VCaP (cell line): ENCODE measurements around the gene NUP210L.
A peak's percentile ranks its signal among the peaks of the same experiment; 100 is the strongest.
"Not testable (repeated sequence)": the region's sequence is repeated elsewhere in the genome, so short reads cannot be mapped to it uniquely, and the experiment has no call there.

ENCODE experiments used
- H3K27ac ChIP-seq: fragments of 450-650 bp; 2 replicates; pipeline ENCODE4 v1.5.1; 2017
- TF ChIP-seq, protein P1 (sequence below): fragments of 450-650 bp; conservative IDR thresholded peaks from 2 replicates; pipeline ENCODE4 v1.5.1; 2017; ENCODE audit warnings: mild to moderate bottlenecking, moderate library complexity

The NUP210L gene

GRCh38 chr1:154000420-154000819 is 154.5 kb downstream of the NUP210L start:
- TF ChIP-seq, protein P1, sequence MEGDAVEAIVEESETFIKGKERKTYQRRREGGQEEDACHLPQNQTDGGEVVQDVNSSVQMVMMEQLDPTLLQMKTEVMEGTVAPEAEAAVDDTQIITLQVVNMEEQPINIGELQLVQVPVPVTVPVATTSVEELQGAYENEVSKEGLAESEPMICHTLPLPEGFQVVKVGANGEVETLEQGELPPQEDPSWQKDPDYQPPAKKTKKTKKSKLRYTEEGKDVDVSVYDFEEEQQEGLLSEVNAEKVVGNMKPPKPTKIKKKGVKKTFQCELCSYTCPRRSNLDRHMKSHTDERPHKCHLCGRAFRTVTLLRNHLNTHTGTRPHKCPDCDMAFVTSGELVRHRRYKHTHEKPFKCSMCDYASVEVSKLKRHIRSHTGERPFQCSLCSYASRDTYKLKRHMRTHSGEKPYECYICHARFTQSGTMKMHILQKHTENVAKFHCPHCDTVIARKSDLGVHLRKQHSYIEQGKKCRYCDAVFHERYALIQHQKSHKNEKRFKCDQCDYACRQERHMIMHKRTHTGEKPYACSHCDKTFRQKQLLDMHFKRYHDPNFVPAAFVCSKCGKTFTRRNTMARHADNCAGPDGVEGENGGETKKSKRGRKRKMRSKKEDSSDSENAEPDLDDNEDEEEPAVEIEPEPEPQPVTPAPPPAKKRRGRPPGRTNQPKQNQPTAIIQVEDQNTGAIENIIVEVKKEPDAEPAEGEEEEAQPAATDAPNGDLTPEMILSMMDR = no peak

GRCh38 chr1:153996882-153997281 is 158.0 kb downstream of the NUP210L start:
- H3K27ac ChIP-seq = not testable (repeated sequence)

More at GRCh38 chr1:154000420-154000819, 154.5 kb downstream of the NUP210L start:
- no peak overlapping the region for H3K27ac ChIP-seq

GRCh38 chr1:153995640-153996039 is 159.2 kb downstream of the NUP210L start:
- TF ChIP-seq, protein P1 = no peak
- no peak overlapping the region for H3K27ac ChIP-seq

DNA sequence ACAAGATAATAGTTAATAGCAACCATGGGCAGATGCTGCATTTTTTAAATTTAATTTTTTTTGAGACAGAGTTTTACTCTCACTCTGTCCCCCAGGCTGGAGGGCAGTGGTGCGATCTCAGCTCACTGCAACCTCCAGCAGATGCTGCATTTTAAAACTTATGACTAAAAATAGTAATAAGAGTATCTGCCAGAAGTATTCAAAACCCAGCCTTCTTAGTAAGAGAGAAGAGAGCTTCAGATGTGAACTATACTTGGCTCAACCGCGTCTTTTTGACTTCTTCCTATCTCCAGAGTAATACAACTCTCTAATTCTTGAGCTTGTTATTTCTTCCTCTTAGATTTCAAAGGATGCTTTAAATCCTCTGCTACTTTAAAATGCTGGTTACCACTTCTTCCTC is 159.7 kb downstream of the NUP210L start:
- TF ChIP-seq, protein P1 = no peak
- H3K27ac ChIP-seq = no peak overlapping the region

GRCh38 chr1:153991806-153992205 is 163.1 kb downstream of the NUP210L start:
- TF ChIP-seq, protein P1 = no peak
- H3K27ac ChIP-seq = peak overlapping the region; percentile 94

GRCh38 chr1:153991151-153991630 is 163.7 kb downstream of the NUP210L start:
- peak overlapping the region; percentile 94 for H3K27ac ChIP-seq
- TF ChIP-seq, protein P1 = no peak

DNA sequence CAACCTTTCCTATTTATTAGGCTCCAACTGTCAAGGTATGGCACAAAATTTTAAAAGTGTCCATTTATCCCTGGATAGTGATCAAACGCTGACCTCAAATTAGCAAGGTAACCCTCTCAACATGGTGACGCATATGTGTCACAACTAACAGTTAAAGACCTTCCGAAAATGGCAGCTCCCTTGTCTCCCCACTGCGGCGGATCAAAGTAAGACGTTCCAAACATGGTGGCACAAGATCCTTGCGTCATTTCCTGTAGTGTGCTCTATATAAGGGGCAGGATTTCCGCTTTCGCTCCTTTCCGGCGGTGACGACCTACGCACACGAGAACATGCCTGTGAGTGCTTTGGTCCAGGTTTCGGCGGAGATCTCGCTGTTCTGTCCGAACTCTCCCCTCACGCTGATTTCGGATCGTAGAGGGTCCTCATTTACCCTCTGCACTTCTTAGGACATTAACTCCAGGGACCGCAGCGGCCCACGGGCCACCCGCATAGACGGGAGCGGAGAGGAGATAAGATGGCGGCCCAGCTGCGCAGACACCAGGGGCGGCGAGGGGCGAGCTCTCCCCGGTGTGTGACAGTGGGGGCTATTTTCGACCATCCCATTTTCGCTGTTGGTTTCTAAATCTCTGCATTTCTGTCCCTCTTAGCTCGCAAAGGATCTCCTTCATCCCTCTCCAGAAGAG is 164.3 kb downstream of the NUP210L start, which contains the start of gene RPS27:
RPS27 (plus strand) TSS at position 295 of the 683 bp plus-strand sequence; CDS start at position 330, 35 bp downstream.
- TF ChIP-seq, protein P1 = no peak
- H3K27ac ChIP-seq = peak within 1 kb of the TSS; percentile 94

DNA sequence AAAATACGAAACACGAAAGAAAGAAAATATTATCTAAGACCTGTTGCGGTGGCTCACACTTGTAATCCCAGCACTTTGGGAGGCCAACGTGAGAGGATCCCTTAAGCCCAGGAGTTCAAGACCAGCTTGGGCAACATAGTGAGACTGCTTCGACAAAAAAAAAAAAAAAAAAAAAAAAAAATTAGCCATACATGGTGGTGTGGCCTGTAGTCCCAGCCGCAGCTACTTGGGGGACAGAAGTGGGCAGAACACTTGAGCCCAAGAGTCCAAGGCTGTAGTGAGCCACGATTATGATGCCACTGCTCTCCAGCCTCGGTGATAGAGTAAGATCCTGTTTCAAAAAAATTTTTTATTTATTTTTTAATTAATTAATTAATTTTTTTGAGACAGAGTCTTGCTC is 167.3 kb downstream of the NUP210L start:
- peak overlapping the region; percentile 68 for H3K27ac ChIP-seq
- TF ChIP-seq, protein P1 = no peak
